ENCODE data around the gene RERE. TPM values are rescaled to one million over a fixed set of nuclear protein-coding genes. Genes with fewer than 3 reads are reported as not detected.

The RERE gene
- total and polyA plus RNA-seq, 12 donors: 33.4 to 146 (median 72.7) TPM

GRCh38 chr1:8639148-8639547, 178.3 kb downstream of the RERE start:
- TF ChIP-seq POLR2A (IDR thresholded peaks at IDR 0.05) (no peak), CTCF (IDR thresholded peaks at IDR 0.05) (no peak)
- intact Hi-C loops (cut with DNase I): no loop called here
- Histone ChIP-seq H3K27ac (no peak overlapping the region), H3K9me3 (replicated peaks in 1 of 3) (no peaks in the 10 kb centered on the region), H3K36me3 (replicated peaks in 1 of 2) (no peaks in the 10 kb centered on the region), H3K4me1 (replicated peaks in 1 of 2) (peaks cover 5 to 11% of the 10 kb centered on the region in 2 donors), H3K4me3 (no peak overlapping the region), H3K27me3 (no peaks in the 10 kb centered on the region)
- 85 to 94% (median 90%) methylated on average over 5 of the region's 5 CpGs for WGBS, 4 donors
- DNase-seq: no peak

- H3K4me1 ChIP-seq (replicated peaks in 1 of 2): peaks cover 0 to 12% of the 10 kb centered on the region in 2 donors
- TF ChIP-seq POLR2A (IDR thresholded peaks at IDR 0.05): no peak
- no peak for TF ChIP-seq CTCF (IDR thresholded peaks at IDR 0.05)
- intact Hi-C loops (cut with DNase I): no loop called here
These were observed 183.5 kb downstream of the RERE start for GRCh38 chr1:8633741-8634501.

GRCh38 chr1:8632102-8632501, 185.3 kb downstream of the RERE start:
- DNase-seq: no peak
- TF ChIP-seq CTCF (IDR thresholded peaks at IDR 0.05) (no peak), POLR2A (IDR thresholded peaks at IDR 0.05) (no peak)
- no peaks in the 10 kb centered on the region for H3K36me3 ChIP-seq (replicated peaks in 1 of 2)
- H3K4me1 ChIP-seq (replicated peaks in 1 of 2): peaks cover 0 to 23% of the 10 kb centered on the region in 2 donors
- no peaks in the 10 kb centered on the region for H3K9me3 ChIP-seq (replicated peaks in 1 of 3)
- intact Hi-C loops (cut with DNase I): no loop called here
- no peak overlapping the region for H3K27ac ChIP-seq
- H3K27me3 ChIP-seq: no peaks in the 10 kb centered on the region
- no peak overlapping the region for H3K4me3 ChIP-seq
- 81 to 93% (median 87%) methylated on average over 4 of the region's 4 CpGs for WGBS, 4 donors

More at GRCh38 chr1:8633741-8634501, 183.5 kb downstream of the RERE start:
- WGBS, 4 donors: 93 to 96% (median 95%) methylated on average over 5 of the region's 5 CpGs
- Histone ChIP-seq H3K27me3 (no peaks in the 10 kb centered on the region), H3K9me3 (replicated peaks in 1 of 3) (no peaks in the 10 kb centered on the region), H3K27ac (no peak overlapping the region), H3K4me3 (no peak overlapping the region), H3K36me3 (replicated peaks in 1 of 2) (no peaks in the 10 kb centered on the region)
- DNase-seq: no peak

GRCh38 chr1:8631163-8631562, 186.3 kb downstream of the RERE start:
- no peak for DNase-seq
- Histone ChIP-seq H3K27ac (no peak overlapping the region), H3K9me3 (replicated peaks in 1 of 3) (no peaks in the 10 kb centered on the region), H3K4me3 (no peak overlapping the region), H3K4me1 (replicated peaks in 1 of 2) (peaks cover 0 to 24% of the 10 kb centered on the region in 2 donors), H3K27me3 (no peaks in the 10 kb centered on the region), H3K36me3 (replicated peaks in 1 of 2) (no peaks in the 10 kb centered on the region)
- WGBS, 4 donors: 85 to 93% (median 92%) methylated on average over 3 of the region's 3 CpGs
- intact Hi-C loops (cut with DNase I): no loop called here
- no peak for TF ChIP-seq POLR2A (IDR thresholded peaks at IDR 0.05)
- TF ChIP-seq CTCF (IDR thresholded peaks at IDR 0.05): no peak

Measured in adrenal gland (tissue), 12 donors.